Neural progenitor cell (in vitro differentiated cells): Measurements from ENCODE around the gene PEX10. TPM values are rescaled to one million over a fixed set of nuclear protein-coding genes. Genes with fewer than 3 reads are reported as not detected.

Experiments
- DNase-seq: peaks from one replicate; pipeline ENCODE4 v3.0.0-alpha.2; 2016; ENCODE audit warnings: low spot score
- H2AFZ ChIP-seq: fragments of 200-600 bp; sonication (generic); replicated peaks from 2 replicates; pipeline ENCODE4 v1.6.1; 2016; ENCODE audit warnings: antibody characterized with exemption
- H3F3A ChIP-seq: fragments of 200-600 bp; sonication (generic); 2 replicates; pipeline ENCODE4 v1.6.1; 2016; ENCODE audit warnings: antibody characterized with exemption, low read depth
- H3K27ac ChIP-seq: fragments of 200-600 bp; sonication (generic); 2 replicates; pipeline ENCODE4 v1.5.1; 2016; ENCODE audit warnings: mild to moderate bottlenecking
- H3K27me3 ChIP-seq: fragments of 200-600 bp; sonication (generic); 2 replicates; pipeline ENCODE4 v1.6.1; 2016; ENCODE audit warnings: mild to moderate bottlenecking, moderate library complexity
- H3K36me3 ChIP-seq: fragments of 200-600 bp; sonication (generic); 2 replicates; pipeline ENCODE4 v1.5.1; 2016
- H3K4me1 ChIP-seq: fragments of 200-600 bp; sonication (generic); 2 replicates; pipeline ENCODE4 v1.6.1; 2016; ENCODE audit warnings: mixed run types
- H3K4me2 ChIP-seq: fragments of 200-600 bp; sonication (generic); 2 replicates; pipeline ENCODE4 v1.6.1; 2016
- H3K4me3 ChIP-seq: fragments of 200-600 bp; sonication (generic); 2 replicates; pipeline ENCODE4 v1.5.1; 2016
- H3K79me2 ChIP-seq: fragments of 200-600 bp; sonication (generic); 2 replicates; pipeline ENCODE4 v1.6.1; 2016; ENCODE audit warnings: low read depth
- H3K9ac ChIP-seq: fragments of 200-600 bp; sonication (generic); 2 replicates; pipeline ENCODE4 v1.6.1; 2016
- H3K9me3 ChIP-seq: fragments of 200-600 bp; sonication (generic); 2 replicates; pipeline ENCODE4 v1.5.1; 2016; ENCODE audit warnings: low read depth
- H4K20me1 ChIP-seq: fragments of 200-600 bp; sonication (generic); 2 replicates; pipeline ENCODE4 v1.6.1; 2016; ENCODE audit warnings: low read depth
- H3K27ac Mint-ChIP-seq: 3 replicates; pipeline ENCODE4 v1.8.0; 2021; ENCODE audit warnings: mixed read lengths
- H3K27me3 Mint-ChIP-seq: 2 replicates; pipeline ENCODE4 v1.8.0; 2022; ENCODE audit warnings: low read depth, mild to moderate bottlenecking, inconsistent platforms, moderate library complexity, mixed read lengths; ENCODE audit not compliant: insufficient read depth
- H3K36me3 Mint-ChIP-seq: 3 replicates; pipeline ENCODE4 v1.8.0; 2021; ENCODE audit warnings: mixed read lengths
- H3K4me1 Mint-ChIP-seq: 3 replicates; pipeline ENCODE4 v1.8.0; 2021; ENCODE audit warnings: mixed read lengths
- H3K4me3 Mint-ChIP-seq: 3 replicates; pipeline ENCODE4 v1.8.0; 2021; ENCODE audit warnings: mild to moderate bottlenecking, moderate library complexity, mixed read lengths
- H3K9me3 Mint-ChIP-seq: 3 replicates; pipeline ENCODE4 v1.8.0; 2020; ENCODE audit warnings: mixed read lengths
- EZH2 ChIP-seq: fragments of 200-600 bp; sonication (generic); IDR thresholded peaks from 2 replicates; pipeline ENCODE4 v1.6.1; 2017; ENCODE audit warnings: antibody characterized with exemption, mild to moderate bottlenecking, moderate library complexity
- EZH2phosphoT487 ChIP-seq: fragments of 200-600 bp; sonication (generic); IDR thresholded peaks from 2 replicates; pipeline ENCODE4 v1.6.1; 2017; ENCODE audit warnings: antibody characterized with exemption
- total RNA-seq: library from RNA; depleted of rRNA; stranded (reverse); fragments of >200 nt; gene quantifications from 2 replicates; pipeline ENCODE4 v1.2.3, GENCODE V29; 2015; ENCODE audit warnings: low replicate concordance
- TF ChIP-seq, protein P1 (sequence below): fragments of 200-600 bp; sonication (generic); IDR thresholded peaks from 2 replicates; pipeline ENCODE4 v1.5.1; 2017; ENCODE audit warnings: antibody characterized with exemption, mild to moderate bottlenecking

The PEX10 gene
- total RNA-seq, 1 donor from 2014 or later = 15.1 TPM

DNA sequence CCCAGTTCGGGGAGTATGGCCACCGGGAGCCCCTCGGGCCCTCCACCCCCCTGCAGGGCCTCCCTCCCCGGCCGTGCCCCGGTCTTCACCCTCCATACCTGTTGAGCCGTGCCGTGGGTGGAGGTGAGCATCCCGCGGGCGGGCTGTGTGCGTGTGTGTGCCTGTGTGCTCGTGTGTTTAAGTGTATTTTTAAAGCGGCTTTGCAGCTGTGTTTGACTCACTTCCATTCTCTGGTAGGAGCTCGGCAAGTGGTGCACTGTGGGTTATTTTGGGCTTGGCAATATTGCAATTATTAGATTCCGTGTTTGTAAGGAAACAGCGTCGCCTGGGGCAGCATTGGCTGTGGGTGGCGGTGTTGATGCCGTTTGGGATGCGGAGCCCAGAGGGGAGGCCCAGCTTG lies 43.4 kb upstream of the PEX10 start:
- H3K4me1 ChIP-seq = peaks cover 13% of the 10 kb centered on the region
- H3K9me3 Mint-ChIP-seq = peaks cover 2% of the 10 kb centered on the region
- H3F3A ChIP-seq = no peaks in the 10 kb centered on the region
- no peak overlapping the region for H3K27ac ChIP-seq
- TF ChIP-seq EZH2phosphoT487 = no peak
- TF ChIP-seq EZH2 = no peak
- TF ChIP-seq, protein P1, sequence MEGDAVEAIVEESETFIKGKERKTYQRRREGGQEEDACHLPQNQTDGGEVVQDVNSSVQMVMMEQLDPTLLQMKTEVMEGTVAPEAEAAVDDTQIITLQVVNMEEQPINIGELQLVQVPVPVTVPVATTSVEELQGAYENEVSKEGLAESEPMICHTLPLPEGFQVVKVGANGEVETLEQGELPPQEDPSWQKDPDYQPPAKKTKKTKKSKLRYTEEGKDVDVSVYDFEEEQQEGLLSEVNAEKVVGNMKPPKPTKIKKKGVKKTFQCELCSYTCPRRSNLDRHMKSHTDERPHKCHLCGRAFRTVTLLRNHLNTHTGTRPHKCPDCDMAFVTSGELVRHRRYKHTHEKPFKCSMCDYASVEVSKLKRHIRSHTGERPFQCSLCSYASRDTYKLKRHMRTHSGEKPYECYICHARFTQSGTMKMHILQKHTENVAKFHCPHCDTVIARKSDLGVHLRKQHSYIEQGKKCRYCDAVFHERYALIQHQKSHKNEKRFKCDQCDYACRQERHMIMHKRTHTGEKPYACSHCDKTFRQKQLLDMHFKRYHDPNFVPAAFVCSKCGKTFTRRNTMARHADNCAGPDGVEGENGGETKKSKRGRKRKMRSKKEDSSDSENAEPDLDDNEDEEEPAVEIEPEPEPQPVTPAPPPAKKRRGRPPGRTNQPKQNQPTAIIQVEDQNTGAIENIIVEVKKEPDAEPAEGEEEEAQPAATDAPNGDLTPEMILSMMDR = no peak
- H3K9ac ChIP-seq = no peak overlapping the region
- H3K4me3 ChIP-seq = no peak overlapping the region
- H3K4me3 Mint-ChIP-seq = peak overlapping the region; percentile 61
- H3K36me3 Mint-ChIP-seq = no peaks in the 10 kb centered on the region
- no peaks in the 10 kb centered on the region for H3K79me2 ChIP-seq
- peaks cover 7% of the 10 kb centered on the region for H3K27me3 Mint-ChIP-seq
- DNase-seq = no peak
- H3K9me3 ChIP-seq = no peaks in the 10 kb centered on the region
- peaks cover 4% of the 10 kb centered on the region for H4K20me1 ChIP-seq
- H3K27me3 ChIP-seq = no peaks in the 10 kb centered on the region
- no peak overlapping the region for H3K27ac Mint-ChIP-seq
- H2AFZ ChIP-seq = no peak overlapping the region
- H3K4me2 ChIP-seq = no peak overlapping the region
- no peaks in the 10 kb centered on the region for H3K36me3 ChIP-seq
- peaks cover 11% of the 10 kb centered on the region for H3K4me1 Mint-ChIP-seq

DNA sequence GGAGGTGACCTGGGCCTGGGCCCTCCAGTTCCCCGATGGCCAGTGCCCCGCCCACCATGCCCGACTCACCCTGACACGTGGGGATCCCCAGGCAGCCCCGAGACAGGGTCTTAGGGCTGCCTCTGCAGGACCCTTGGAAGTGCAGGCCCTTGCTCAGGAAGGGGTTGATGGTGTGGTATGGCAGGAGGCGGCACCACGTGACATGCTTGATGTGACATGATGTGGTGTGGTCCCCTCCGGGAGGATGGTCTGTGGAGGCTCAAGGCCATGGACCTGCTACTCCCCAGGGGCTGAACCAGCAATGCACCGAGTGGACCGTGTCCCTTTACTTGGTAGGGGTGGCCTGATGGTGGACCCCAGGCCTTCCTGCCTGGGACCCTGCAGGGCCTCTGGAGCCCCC lies 41.9 kb upstream of the PEX10 start:
- peaks cover 7% of the 10 kb centered on the region for H3K4me1 Mint-ChIP-seq
- no peak for DNase-seq
- no peaks in the 10 kb centered on the region for H3K79me2 ChIP-seq
- no peaks in the 10 kb centered on the region for H3K36me3 Mint-ChIP-seq
- H3K4me3 Mint-ChIP-seq = no peak overlapping the region
- no peak overlapping the region for H3K27ac ChIP-seq
- H3K9me3 ChIP-seq = no peaks in the 10 kb centered on the region
- no peaks in the 10 kb centered on the region for H3K9me3 Mint-ChIP-seq
- no peak overlapping the region for H3K9ac ChIP-seq
- no peak overlapping the region for H3K27ac Mint-ChIP-seq
- H3K27me3 Mint-ChIP-seq = peaks cover 5% of the 10 kb centered on the region
- H4K20me1 ChIP-seq = no peaks in the 10 kb centered on the region
- H2AFZ ChIP-seq = no peak overlapping the region
- H3K4me3 ChIP-seq = no peak overlapping the region
- H3K4me1 ChIP-seq = peaks cover 20% of the 10 kb centered on the region
- H3K36me3 ChIP-seq = no peaks in the 10 kb centered on the region
- TF ChIP-seq, protein P1 = no peak
- TF ChIP-seq EZH2 (no peak), EZH2phosphoT487 (no peak)
- H3K27me3 ChIP-seq = no peaks in the 10 kb centered on the region
- no peak overlapping the region for H3K4me2 ChIP-seq
- H3F3A ChIP-seq = no peaks in the 10 kb centered on the region

DNA sequence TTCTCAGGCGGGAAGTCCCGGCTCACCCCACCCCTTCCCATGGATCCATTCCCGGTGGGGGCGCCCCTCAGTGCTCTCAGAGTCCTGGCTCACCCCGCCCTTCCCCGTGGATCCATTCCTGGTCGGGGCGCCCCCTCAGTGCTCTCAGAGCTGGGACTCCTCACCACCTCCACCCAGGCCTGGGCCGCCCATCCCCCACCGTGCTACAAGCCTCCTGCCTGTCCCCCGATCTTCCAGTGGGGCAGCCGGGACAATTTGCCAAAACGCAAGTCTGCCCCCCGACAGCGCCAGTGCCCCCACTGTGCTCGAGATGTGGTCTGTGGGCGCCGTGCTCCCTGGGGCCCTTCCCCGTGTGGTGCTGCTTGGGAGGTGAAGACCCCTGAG lies 40.6 kb upstream of the PEX10 start:
- H3K9ac ChIP-seq = no peak overlapping the region
- no peak overlapping the region for H3K27ac ChIP-seq
- H3K4me3 ChIP-seq = no peak overlapping the region
- no peaks in the 10 kb centered on the region for H3K79me2 ChIP-seq
- Mint-ChIP-seq H3K36me3 (no peaks in the 10 kb centered on the region), H3K4me3 (no peak overlapping the region), H3K9me3 (no peaks in the 10 kb centered on the region), H3K27me3 (peaks cover 7% of the 10 kb centered on the region), H3K27ac (peak overlapping the region; percentile 90), H3K4me1 (peaks cover 12% of the 10 kb centered on the region)
- no peaks in the 10 kb centered on the region for H3F3A ChIP-seq
- H4K20me1 ChIP-seq = no peaks in the 10 kb centered on the region
- no peak for TF ChIP-seq EZH2phosphoT487
- TF ChIP-seq, protein P1 = no peak
- no peak for TF ChIP-seq EZH2
- no peak overlapping the region for H3K4me2 ChIP-seq
- H3K9me3 ChIP-seq = no peaks in the 10 kb centered on the region
- H3K27me3 ChIP-seq = no peaks in the 10 kb centered on the region
- no peak overlapping the region for H2AFZ ChIP-seq
- no peaks in the 10 kb centered on the region for H3K36me3 ChIP-seq
- DNase-seq = no peak
- peaks cover 28% of the 10 kb centered on the region for H3K4me1 ChIP-seq
